ENCODE data around the gene ETFA. TPM values are rescaled to one million over a fixed set of nuclear protein-coding genes. Genes with fewer than 3 reads are reported as not detected.

The ETFA gene
- total RNA-seq, 1 donor from 2014 or later = 109 TPM

DNA sequence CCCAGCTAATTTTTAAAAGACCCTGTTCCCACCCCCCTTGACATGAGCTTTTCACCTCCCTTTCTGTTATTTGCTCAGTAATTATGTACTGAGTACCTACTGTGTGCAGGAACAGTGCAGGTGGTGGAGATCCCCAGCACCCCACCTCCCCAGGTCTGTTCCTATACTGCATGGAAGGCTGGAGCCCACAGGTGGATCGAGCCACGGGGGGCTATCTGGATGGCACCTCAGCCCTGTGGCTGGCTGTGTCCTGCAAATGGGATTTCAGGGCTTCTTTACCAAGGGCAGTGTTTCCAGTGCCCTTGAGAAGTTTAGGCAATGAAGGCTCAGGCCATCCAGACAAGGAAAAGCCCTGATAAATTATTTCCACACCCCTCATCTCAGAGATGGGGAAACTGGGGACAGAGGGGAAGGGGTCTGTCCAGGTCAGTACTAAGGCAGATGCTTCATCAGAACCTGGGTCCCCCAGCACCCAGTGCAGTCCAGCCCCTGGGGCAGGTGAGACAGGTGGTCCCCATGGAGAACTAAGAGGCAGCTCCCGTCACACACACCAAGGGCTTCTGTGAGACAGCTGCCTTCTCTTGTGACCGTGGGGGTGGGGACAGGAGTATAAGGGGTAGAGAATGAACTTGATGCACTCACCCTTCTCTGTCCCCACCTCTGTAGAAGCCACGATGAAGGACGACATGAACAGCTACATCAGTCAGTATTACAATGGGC, 109.6 kb downstream of the ETFA start:
- TF ChIP-seq, protein P1, sequence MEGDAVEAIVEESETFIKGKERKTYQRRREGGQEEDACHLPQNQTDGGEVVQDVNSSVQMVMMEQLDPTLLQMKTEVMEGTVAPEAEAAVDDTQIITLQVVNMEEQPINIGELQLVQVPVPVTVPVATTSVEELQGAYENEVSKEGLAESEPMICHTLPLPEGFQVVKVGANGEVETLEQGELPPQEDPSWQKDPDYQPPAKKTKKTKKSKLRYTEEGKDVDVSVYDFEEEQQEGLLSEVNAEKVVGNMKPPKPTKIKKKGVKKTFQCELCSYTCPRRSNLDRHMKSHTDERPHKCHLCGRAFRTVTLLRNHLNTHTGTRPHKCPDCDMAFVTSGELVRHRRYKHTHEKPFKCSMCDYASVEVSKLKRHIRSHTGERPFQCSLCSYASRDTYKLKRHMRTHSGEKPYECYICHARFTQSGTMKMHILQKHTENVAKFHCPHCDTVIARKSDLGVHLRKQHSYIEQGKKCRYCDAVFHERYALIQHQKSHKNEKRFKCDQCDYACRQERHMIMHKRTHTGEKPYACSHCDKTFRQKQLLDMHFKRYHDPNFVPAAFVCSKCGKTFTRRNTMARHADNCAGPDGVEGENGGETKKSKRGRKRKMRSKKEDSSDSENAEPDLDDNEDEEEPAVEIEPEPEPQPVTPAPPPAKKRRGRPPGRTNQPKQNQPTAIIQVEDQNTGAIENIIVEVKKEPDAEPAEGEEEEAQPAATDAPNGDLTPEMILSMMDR (conservative IDR thresholded peaks at IDR 0.05) = no peak
- Mint-ChIP-seq H3K36me3 (ENCODE audit: low read depth) (peaks cover 2% of the 10 kb centered on the region), H3K4me1 (no peaks in the 10 kb centered on the region), H3K27me3 (ENCODE audit: low read depth) (no peaks in the 10 kb centered on the region), H3K27ac (ENCODE audit: unreplicated experiment) (no peak overlapping the region), H3K9me3 (no peaks in the 10 kb centered on the region), H3K4me3 (no peak overlapping the region)
- DNase-seq (ENCODE audit: low read depth, low spot score) = no peak

DNA sequence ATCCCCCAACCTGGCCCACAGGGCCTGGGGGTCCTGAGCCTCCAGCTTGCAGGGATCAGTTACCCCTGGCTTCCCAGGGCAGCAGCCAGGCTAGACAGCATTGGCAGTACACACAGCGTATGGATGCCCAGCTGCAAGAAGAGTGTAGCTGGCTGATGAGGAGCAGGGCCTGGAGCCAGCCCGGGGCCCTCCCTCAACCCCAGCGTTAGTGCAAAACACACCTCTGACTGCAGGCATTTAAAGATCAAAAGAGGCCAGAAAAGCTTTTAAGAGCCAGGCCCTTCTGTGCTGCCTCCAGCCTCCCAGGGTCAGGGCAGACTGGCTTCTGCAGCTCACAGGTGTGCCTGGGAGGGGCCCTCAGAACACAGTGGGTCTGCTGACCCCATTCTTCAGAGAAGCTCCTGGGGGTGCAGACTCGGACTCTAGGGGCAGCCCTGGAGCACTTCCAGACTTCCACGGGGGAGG, 110.6 kb downstream of the ETFA start:
- Mint-ChIP-seq H3K27ac (ENCODE audit: unreplicated experiment) (no peak overlapping the region), H3K4me1 (peaks cover 5% of the 10 kb centered on the region)

DNA sequence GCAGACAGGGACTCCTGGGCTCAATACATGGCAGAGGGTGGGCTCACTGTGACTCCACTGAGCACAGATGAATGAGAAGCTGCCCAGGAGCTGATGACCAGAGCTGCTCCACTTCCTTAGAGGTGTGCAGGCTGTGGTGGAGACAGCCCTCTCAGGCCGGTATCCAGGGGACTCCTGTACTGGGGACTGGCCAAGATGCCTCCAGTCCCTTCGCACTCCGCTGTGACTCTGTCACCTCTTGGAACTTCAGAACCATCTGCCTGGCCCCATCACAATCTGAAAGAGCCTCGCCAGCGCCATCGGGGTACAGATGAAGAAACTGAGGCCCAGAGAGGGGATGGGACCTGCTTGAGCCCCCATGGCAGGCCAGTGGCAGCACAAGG, 111.2 kb downstream of the ETFA start:
- DNase-seq (ENCODE audit: low read depth, low spot score) = no peak
- Mint-ChIP-seq H3K27me3 (ENCODE audit: low read depth) (no peaks in the 10 kb centered on the region), H3K36me3 (ENCODE audit: low read depth) (peaks cover 1% of the 10 kb centered on the region), H3K9me3 (no peaks in the 10 kb centered on the region), H3K4me1 (peaks cover 5% of the 10 kb centered on the region), H3K4me3 (no peak overlapping the region), H3K27ac (ENCODE audit: unreplicated experiment) (no peak overlapping the region)
- TF ChIP-seq, protein P1 (conservative IDR thresholded peaks at IDR 0.05) = no peak

More for the DNA sequence above, 110.6 kb downstream of the ETFA start:
- no peak for DNase-seq (ENCODE audit: low read depth, low spot score)
- Mint-ChIP-seq H3K27me3 (ENCODE audit: low read depth) (no peaks in the 10 kb centered on the region), H3K36me3 (ENCODE audit: low read depth) (peaks cover 2% of the 10 kb centered on the region), H3K9me3 (no peaks in the 10 kb centered on the region), H3K4me3 (no peak overlapping the region)
- TF ChIP-seq, protein P1 (conservative IDR thresholded peaks at IDR 0.05) = no peak

DNA sequence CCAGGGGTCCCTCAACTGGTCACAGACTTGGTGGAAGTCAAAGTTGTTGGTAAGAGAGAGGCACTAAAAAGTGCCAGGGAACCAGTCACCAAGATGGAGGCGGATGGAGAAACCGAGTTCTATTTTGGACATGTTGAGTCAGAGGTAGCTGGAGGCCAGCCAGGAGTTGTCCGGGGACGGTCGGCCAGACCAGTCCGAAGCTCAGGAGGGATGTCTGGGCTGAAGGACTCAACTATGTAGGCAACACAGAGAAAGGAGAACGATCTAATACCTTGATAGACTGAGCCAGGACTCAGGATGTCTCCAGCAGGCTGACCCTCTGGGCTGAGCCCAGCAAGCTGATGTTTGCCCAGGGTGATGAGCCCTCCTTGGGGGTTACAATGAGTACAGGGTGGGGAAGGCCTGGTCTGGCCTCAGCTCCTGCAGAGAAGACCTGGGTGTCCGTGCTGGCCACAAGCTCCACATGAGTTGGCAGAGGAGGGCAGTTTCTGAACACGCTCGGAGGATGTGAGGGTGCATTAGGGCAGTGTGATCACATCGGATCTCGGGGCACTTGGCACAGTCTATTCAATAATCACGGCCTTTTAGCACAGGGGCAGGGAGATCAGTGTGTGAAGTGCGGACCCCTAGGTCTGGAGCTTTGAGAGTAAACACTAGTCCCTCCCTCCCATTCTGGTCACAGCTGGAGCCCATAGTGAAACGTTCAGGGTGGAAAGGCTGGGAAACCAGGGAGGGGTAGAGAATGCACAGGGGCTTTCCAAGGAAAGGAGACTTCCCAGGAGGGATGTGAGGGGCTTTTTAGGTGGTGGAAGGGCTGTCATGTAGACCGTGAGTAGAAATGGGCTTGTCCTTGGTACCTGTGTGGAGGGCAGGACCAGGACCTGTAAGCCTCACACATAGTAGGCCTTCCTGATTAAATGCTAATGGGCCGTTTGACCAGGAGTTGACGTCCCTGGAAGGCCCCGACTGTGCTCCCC, 111.9 kb downstream of the ETFA start:
- Mint-ChIP-seq H3K36me3 (ENCODE audit: low read depth) (no peaks in the 10 kb centered on the region), H3K27ac (ENCODE audit: unreplicated experiment) (no peak overlapping the region)
- no peak for DNase-seq (ENCODE audit: low read depth, low spot score)

DNA sequence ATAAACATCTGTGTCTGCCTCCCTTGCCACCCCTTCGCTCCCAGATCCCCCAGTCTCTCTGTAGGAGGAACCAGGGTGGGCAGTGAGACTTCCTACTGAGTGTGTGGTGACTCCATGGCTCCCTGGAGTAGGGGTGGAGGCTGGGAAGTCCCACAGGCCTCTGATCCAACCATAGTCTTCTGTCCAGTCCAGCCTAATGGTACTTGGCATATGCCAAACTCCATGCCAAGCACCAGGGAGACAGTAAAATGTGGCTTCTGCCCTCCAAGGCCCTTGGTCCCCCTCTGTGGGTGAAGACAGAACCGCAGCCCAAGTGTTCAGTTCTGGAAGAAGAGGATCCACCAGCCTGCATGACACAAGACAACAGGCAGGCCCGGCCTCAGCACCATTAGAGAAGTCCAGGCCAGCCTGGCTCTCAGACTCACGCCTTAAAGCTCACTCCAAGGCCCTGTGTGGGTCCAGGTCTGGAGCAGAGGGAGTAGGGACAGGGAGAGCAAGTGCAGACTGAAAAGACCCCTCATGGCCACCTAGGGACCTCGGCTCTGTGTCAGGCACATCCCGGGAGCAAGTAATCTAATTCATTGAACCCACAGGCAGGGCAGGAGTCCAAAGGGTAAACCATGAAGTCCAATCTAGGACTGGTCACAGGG, 112.7 kb downstream of the ETFA start:
- DNase-seq (ENCODE audit: low read depth, low spot score) = no peak
- no peaks in the 10 kb centered on the region for H3K27me3 Mint-ChIP-seq (ENCODE audit: low read depth)
- H3K27ac Mint-ChIP-seq (ENCODE audit: unreplicated experiment) = no peak overlapping the region
- peaks cover 5% of the 10 kb centered on the region for H3K4me1 Mint-ChIP-seq
- H3K36me3 Mint-ChIP-seq (ENCODE audit: low read depth) = no peaks in the 10 kb centered on the region
- TF ChIP-seq, protein P1 (conservative IDR thresholded peaks at IDR 0.05) = no peak
- no peaks in the 10 kb centered on the region for H3K9me3 Mint-ChIP-seq
- H3K4me3 Mint-ChIP-seq = no peak overlapping the region

More for the DNA sequence above, 111.9 kb downstream of the ETFA start:
- H3K4me3 Mint-ChIP-seq = no peak overlapping the region
- H3K9me3 Mint-ChIP-seq = no peaks in the 10 kb centered on the region
- TF ChIP-seq, protein P1 (conservative IDR thresholded peaks at IDR 0.05) = no peak
- peaks cover 5% of the 10 kb centered on the region for H3K4me1 Mint-ChIP-seq
- H3K27me3 Mint-ChIP-seq (ENCODE audit: low read depth) = no peaks in the 10 kb centered on the region

Data from neural crest cell (in vitro differentiated cells).